Measurements from ENCODE around the gene ACAP1.
"Not testable (repeated sequence)": the region's sequence is repeated elsewhere in the genome, so short reads cannot be mapped to it uniquely, and the experiment has no call there.

The ACAP1 gene

GRCh38 chr17:7352910-7353635 is 16.7 kb downstream of the ACAP1 start:
- FAIRE-seq (no peak), DNase-seq (ENCODE audit: low spot score) (no peak)

GRCh38 chr17:7354262-7354843 is 18.0 kb downstream of the ACAP1 start:
- no peak for DNase-seq (ENCODE audit: low spot score)
- FAIRE-seq: no peak

- no peak for DNase-seq (ENCODE audit: low spot score)
- no peak for FAIRE-seq
These were observed 18.7 kb downstream of the ACAP1 start, which contains the start of gene TMEM95 for GRCh38 chr17:7355053-7355452. TMEM95 (plus strand) TSS chr17:7355156; CDS start chr17:7355205, 49 bp downstream.

- FAIRE-seq: no peak
- no peak for DNase-seq (ENCODE audit: low spot score)
These were observed 19.2 kb downstream of the ACAP1 start for GRCh38 chr17:7355573-7355972.

GRCh38 chr17:7356072-7356549 is 19.8 kb downstream of the ACAP1 start:
- peak; percentile 81 for FAIRE-seq
- DNase-seq (ENCODE audit: low spot score): peak; percentile 67

- no peak for FAIRE-seq
- DNase-seq (ENCODE audit: low spot score): no peak
These were observed 20.4 kb downstream of the ACAP1 start for GRCh38 chr17:7356756-7357155.

GRCh38 chr17:7357381-7357780 is 21.1 kb downstream of the ACAP1 start:
- FAIRE-seq (no peak), DNase-seq (ENCODE audit: low spot score) (no peak)

- DNase-seq (ENCODE audit: low spot score) (no peak), FAIRE-seq (no peak)
These were observed 25.6 kb downstream of the ACAP1 start for GRCh38 chr17:7361906-7362305.

GRCh38 chr17:7363311-7363710 is 27.0 kb downstream of the ACAP1 start:
- no peak for FAIRE-seq
- DNase-seq (ENCODE audit: low spot score): no peak

GRCh38 chr17:7365963-7366362 is 29.6 kb downstream of the ACAP1 start:
- DNase-seq (ENCODE audit: low spot score); FAIRE-seq: not testable (repeated sequence)

GRCh38 chr17:7367083-7367482 is 30.8 kb downstream of the ACAP1 start:
- DNase-seq (ENCODE audit: low spot score) (no peak), FAIRE-seq (no peak)

- no peak for DNase-seq (ENCODE audit: low spot score)
- FAIRE-seq: no peak
These were observed 31.7 kb downstream of the ACAP1 start for GRCh38 chr17:7367918-7368598.

- FAIRE-seq; DNase-seq (ENCODE audit: low spot score): not testable (repeated sequence)
These were observed 32.3 kb downstream of the ACAP1 start for GRCh38 chr17:7368599-7368994.

- DNase-seq (ENCODE audit: low spot score) (no peak), FAIRE-seq (no peak)
These were observed 33.5 kb downstream of the ACAP1 start for GRCh38 chr17:7369825-7370224.

GRCh38 chr17:7370853-7371252 is 34.5 kb downstream of the ACAP1 start:
- DNase-seq (ENCODE audit: low spot score): no peak
- FAIRE-seq: no peak

- FAIRE-seq (no peak), DNase-seq (ENCODE audit: low spot score) (no peak)
These were observed 38.0 kb downstream of the ACAP1 start for GRCh38 chr17:7374353-7374752.

GRCh38 chr17:7379134-7379533 is 42.8 kb downstream of the ACAP1 start:
- FAIRE-seq (no peak), DNase-seq (ENCODE audit: low spot score) (no peak)

GRCh38 chr17:7380321-7380720 is 44.0 kb downstream of the ACAP1 start:
- DNase-seq (ENCODE audit: low spot score) (no peak), FAIRE-seq (no peak)

GRCh38 chr17:7380855-7381683 is 44.7 kb downstream of the ACAP1 start, which contains the start of gene TNK1:
TNK1 (plus strand) TSS chr17:7381089; CDS start chr17:7382927, 1,838 bp downstream.
- no peak for FAIRE-seq
- DNase-seq (ENCODE audit: low spot score): no peak

GRCh38 chr17:7382901-7383300 is 46.6 kb downstream of the ACAP1 start:
- FAIRE-seq: no peak

GRCh38 chr17:7383371-7383741 is 47.0 kb downstream of the ACAP1 start:
- DNase-seq (ENCODE audit: low spot score): no peak
- no peak for FAIRE-seq

More at GRCh38 chr17:7382901-7383300, 46.6 kb downstream of the ACAP1 start:
- no peak for DNase-seq (ENCODE audit: low spot score)

Data from urothelium cell line (cell line).